K562 (cell line): ENCODE measurements around the gene LRRC49. TPM values are rescaled to one million over a fixed set of nuclear protein-coding genes. Genes with fewer than 3 reads are reported as not detected.

Source experiments
- ATAC-seq: fragments of 200-7000 bp; cut with Tn5 transposase; 3 replicates; pipeline ENCODE4 v1.9.1; 2020; ENCODE audit warnings: moderate library complexity
- BruUV-seq: library from RNA; stranded (reverse); fragments of 400-500 nt; replicated peaks from 2 replicates; lab custom pipeline; 2021; lab: Mats Ljungman, UMichigan
- CTCF ChIA-PET: fragments of 300-600 bp; formaldehyde crosslinking; extraction: SDS; loops from one replicate; lab custom pipeline; 2021; ENCODE audit warnings: low intra/inter-chr PET ratio; lab: Yijun Ruan, JAX
- POLR2A ChIA-PET: fragments of 300-600, 350-650 bp; sonication (Branson Sonifier 250); formaldehyde crosslinking; extraction: SDS; loops from one replicate; lab custom pipeline; 2021; ENCODE audit warnings: antibody characterized with exemption, inconsistent platforms; lab: Yijun Ruan, JAX
- DNase-seq, 4 experiments: peaks; one replicate each; pipeline versions ENCODE4 v3.0.0 to v3.0.0-alpha.2; 2011 to 2018; ENCODE audit warnings: low spot score in 3 of 4, mixed read lengths in 3 of 4; ENCODE audit errors: extremely low read depth in 1 of 4
- FAIRE-seq: peaks from 2 replicates; lab custom pipeline; 2011; peaks lifted over from hg19 to GRCh38; lab: Jason Lieb, UNC
- H2AFZ ChIP-seq: 2 replicates; pipeline ENCODE4 v1.6.0; 2011; ENCODE audit warnings: low read depth, low read length, control low read depth, inconsistent platforms
- H3K27ac ChIP-seq: fragments of 200-600 bp; 3 replicates; pipeline ENCODE4 v1.8.0; 2011; ENCODE audit warnings: low read depth, mild to moderate bottlenecking, control low read depth, inconsistent platforms, low read length, moderate library complexity, mixed read lengths; ENCODE audit errors: extremely low read depth
- H3K27me3 ChIP-seq, 2 experiments: fragments of 300-600 bp in 1 of 2; 2 replicates in 1 of 2; 3 replicates in 1 of 2; pipeline versions ENCODE4 v1.6.0 to v1.8.0; 2011; ENCODE audit warnings: inconsistent platforms in 2 of 2, low read length in 2 of 2, mild to moderate bottlenecking in 1 of 2, mixed read lengths in 1 of 2, moderate library complexity in 1 of 2; ENCODE audit not compliant: control insufficient read depth in 2 of 2, insufficient read depth in 2 of 2
- H3K36me3 ChIP-seq: fragments of 300-600 bp; 3 replicates; pipeline ENCODE4 v1.8.0; 2011; ENCODE audit warnings: mild to moderate bottlenecking, low read length, inconsistent platforms; ENCODE audit not compliant: control insufficient read depth, insufficient read depth
- H3K4me1 ChIP-seq, 2 experiments: fragments of 200-600 bp in 1 of 2; replicated peaks in 1 of 2; 2 replicates in 1 of 2; 3 replicates in 1 of 2; pipeline versions ENCODE4 v1.5.1 to v1.8.0; 2011; ENCODE audit warnings: inconsistent platforms in 2 of 2, low read length in 2 of 2, mild to moderate bottlenecking in 1 of 2, mixed read lengths in 1 of 2, moderate library complexity in 1 of 2; ENCODE audit not compliant: control insufficient read depth in 2 of 2, insufficient read depth in 2 of 2
- H3K4me2 ChIP-seq: 2 replicates; pipeline ENCODE4 v1.6.1; 2011; ENCODE audit warnings: low read length, control low read depth, inconsistent platforms, mixed read lengths; ENCODE audit not compliant: insufficient read depth
- H3K4me3 ChIP-seq: fragments of 200-600 bp; sonication (generic), shearing (Covaris generic); 2 replicates; pipeline ENCODE4 v1.5.1; 2016; ENCODE audit warnings: control low read depth, inconsistent platforms
- H3K79me2 ChIP-seq: fragments of 200-600 bp; 3 replicates; pipeline ENCODE4 v1.8.0; 2011; ENCODE audit warnings: low read length, inconsistent platforms; ENCODE audit not compliant: control insufficient read depth, insufficient read depth
- H3K9ac ChIP-seq, 2 experiments: 2 replicates each; pipeline versions ENCODE4 v1.6.0 to v1.6.1; 2011; ENCODE audit warnings: low read depth in 2 of 2, low read length in 2 of 2, control low read depth in 1 of 2, inconsistent platforms in 1 of 2, mild to moderate bottlenecking in 1 of 2, mixed read lengths in 1 of 2; ENCODE audit not compliant: insufficient read depth in 1 of 2
- H3K9me1 ChIP-seq: one replicate; pipeline ENCODE4 v1.6.0; 2011; ENCODE audit warnings: inconsistent platforms, mild to moderate bottlenecking, low read length, moderate library complexity; ENCODE audit not compliant: control insufficient read depth, insufficient read depth
- H3K9me3 ChIP-seq: replicated peaks from 2 replicates; pipeline ENCODE4 v1.5.1; 2011; ENCODE audit warnings: low read depth, low read length, inconsistent platforms; ENCODE audit not compliant: control insufficient read depth, insufficient read depth
- H4K20me1 ChIP-seq: replicated peaks from 2 replicates; pipeline ENCODE4 v1.6.1; 2011; ENCODE audit warnings: low read length, inconsistent platforms, mixed read lengths; ENCODE audit not compliant: control insufficient read depth, insufficient read depth
- MEF2A ChIP-seq: IDR thresholded peaks from 2 replicates; pipeline ENCODE4 v1.6.1; 2011; ENCODE audit warnings: low read depth, mild to moderate bottlenecking, low read length, moderate library complexity; ENCODE audit not compliant: control insufficient read depth
- SAFB ChIP-seq: fragments of 200-400 bp; formaldehyde crosslinking; IDR thresholded peaks from 2 replicates; pipeline ENCODE4 v1.6.1; 2017; ENCODE audit warnings: low read depth, low read length, borderline replicate concordance
- WGBS: fragments of 100-300 bp; shearing (Covaris generic); methylation state at CpG from one replicate; pipeline ENCODE4 v1.1.6; 2016; ENCODE audit warnings: low coverage, mixed read lengths; ENCODE audit not compliant: insufficient coverage; ENCODE audit errors: missing lambda C conversion rate; 5-methylcytosine and 5-hydroxymethylcytosine counted together
- in situ Hi-C: fragments of 300-500 bp; cut with MboI; formaldehyde crosslinking; loops from 4 replicates; pipeline ENCODE4 v1.15.0; 2018; ENCODE audit warnings: inconsistent platforms, mixed read lengths
- intact Hi-C: fragments of 100-400 bp; cut with micrococcal nuclease; formaldehyde crosslinking; loops from 2 replicates; pipeline ENCODE4 v1.14.2; 2022
- polyA plus RNA-seq, 8 experiments: library from polyadenylated mRNA; depleted of rRNA in 4 of 8; stranded (reverse) in 5 of 8; unstranded in 3 of 8; fragments of >200 nt; fragmentation: Nextera tagmentation in 2 of 8; fragmentation: Illumina TruSeq in 1 of 8; extraction: Ambion mirVana in 2 of 8; extraction: Trizol in 1 of 8; gene quantifications; 2 replicates each; pipeline versions ENCODE4 v1.2.1 to v1.2.3, GENCODE V29; 2011 to 2014; ENCODE audit warnings: inconsistent platforms in 1 of 8, missing spikeins in 1 of 8
- total RNA-seq, 7 experiments: library from RNA; depleted of rRNA in 6 of 7; stranded (reverse); fragments of >200 nt in 6 of 7; fragmentation: Illumina TruSeq in 2 of 7; extraction: Trizol in 2 of 7; gene quantifications; 2 replicates each; pipeline versions ENCODE4 v1.2.1 to v1.2.3, GENCODE V29; 2011 to 2021; ENCODE audit warnings: low replicate concordance in 1 of 7
- TF ChIP-seq, protein P1 (sequence below): fragments of 250-450 bp; sonication (Bioruptor Pico); IDR thresholded peaks from 2 replicates; pipeline ENCODE4 v1.5.0; 2021; ENCODE audit warnings: mild to moderate bottlenecking, borderline replicate concordance
- TF ChIP-seq, protein P2 (sequence below): sonication (generic); formaldehyde crosslinking; IDR thresholded peaks from 2 replicates; pipeline ENCODE4 v1.8.1; 2023; ENCODE audit warnings: mild to moderate bottlenecking, missing genetic modification reagents, moderate library complexity
- TF ChIP-seq, protein P3 (sequence below), 2 experiments: fragments of 450-650 bp in 1 of 2; sonication (generic) in 1 of 2; formaldehyde crosslinking in 1 of 2; IDR thresholded peaks; 2 replicates each; pipeline versions ENCODE4 v1.7.1 to v1.9.0; 2016 to 2022; ENCODE audit warnings: inconsistent platforms in 1 of 2, mild to moderate bottlenecking in 1 of 2, missing genetic modification reagents in 1 of 2
- TF ChIP-seq, protein P4 (sequence below): sonication (generic); formaldehyde crosslinking; IDR thresholded peaks from 2 replicates; pipeline ENCODE4 v1.8.0; 2022; ENCODE audit warnings: mild to moderate bottlenecking, missing genetic modification reagents

Gene LRRC49
- total and polyA plus RNA-seq, 9 of the 15 experiments (the other 6 are each of a cell fraction or from before 2014, with no cell fraction given) = 0.32 TPM; not detected in 8

DNA sequence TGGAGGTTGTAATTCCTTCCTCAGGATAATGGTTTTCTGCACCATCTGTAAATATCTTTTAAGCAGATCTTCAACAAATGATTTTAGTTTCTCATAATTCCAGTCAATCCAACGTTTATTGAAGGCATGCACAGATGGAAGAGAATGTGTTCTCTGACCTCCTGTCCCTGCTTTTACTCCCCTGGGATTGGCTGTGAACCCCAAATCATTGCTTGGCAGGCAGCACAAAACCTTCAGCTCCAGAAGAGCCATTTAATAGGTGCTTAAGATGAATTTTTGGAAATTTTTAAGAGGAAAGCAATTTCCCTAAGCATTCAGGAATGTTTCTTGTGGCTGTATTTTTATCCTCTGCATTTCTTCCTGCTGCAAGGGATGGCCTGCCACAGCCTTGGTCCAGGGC lies 197.2 kb downstream of the LRRC49 start:
- POLR2A ChIA-PET = no interaction called here
- no peak for FAIRE-seq
- in situ Hi-C loops = no loop called here
- TF ChIP-seq, protein P1, sequence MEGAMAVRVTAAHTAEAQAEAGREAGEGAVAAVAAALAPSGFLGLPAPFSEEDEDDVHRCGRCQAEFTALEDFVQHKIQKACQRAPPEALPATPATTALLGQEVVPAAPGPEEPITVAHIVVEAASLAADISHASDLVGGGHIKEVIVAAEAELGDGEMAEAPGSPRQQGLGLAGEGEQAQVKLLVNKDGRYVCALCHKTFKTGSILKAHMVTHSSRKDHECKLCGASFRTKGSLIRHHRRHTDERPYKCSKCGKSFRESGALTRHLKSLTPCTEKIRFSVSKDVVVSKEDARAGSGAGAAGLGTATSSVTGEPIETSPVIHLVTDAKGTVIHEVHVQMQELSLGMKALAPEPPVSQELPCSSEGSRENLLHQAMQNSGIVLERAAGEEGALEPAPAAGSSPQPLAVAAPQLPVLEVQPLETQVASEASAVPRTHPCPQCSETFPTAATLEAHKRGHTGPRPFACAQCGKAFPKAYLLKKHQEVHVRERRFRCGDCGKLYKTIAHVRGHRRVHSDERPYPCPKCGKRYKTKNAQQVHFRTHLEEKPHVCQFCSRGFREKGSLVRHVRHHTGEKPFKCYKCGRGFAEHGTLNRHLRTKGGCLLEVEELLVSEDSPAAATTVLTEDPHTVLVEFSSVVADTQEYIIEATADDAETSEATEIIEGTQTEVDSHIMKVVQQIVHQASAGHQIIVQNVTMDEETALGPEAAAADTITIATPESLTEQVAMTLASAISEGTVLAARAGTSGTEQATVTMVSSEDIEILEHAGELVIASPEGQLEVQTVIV (CRISPR knock-in tag) = no peak
- TF ChIP-seq MEF2A = no peak
- TF ChIP-seq, protein P2, sequence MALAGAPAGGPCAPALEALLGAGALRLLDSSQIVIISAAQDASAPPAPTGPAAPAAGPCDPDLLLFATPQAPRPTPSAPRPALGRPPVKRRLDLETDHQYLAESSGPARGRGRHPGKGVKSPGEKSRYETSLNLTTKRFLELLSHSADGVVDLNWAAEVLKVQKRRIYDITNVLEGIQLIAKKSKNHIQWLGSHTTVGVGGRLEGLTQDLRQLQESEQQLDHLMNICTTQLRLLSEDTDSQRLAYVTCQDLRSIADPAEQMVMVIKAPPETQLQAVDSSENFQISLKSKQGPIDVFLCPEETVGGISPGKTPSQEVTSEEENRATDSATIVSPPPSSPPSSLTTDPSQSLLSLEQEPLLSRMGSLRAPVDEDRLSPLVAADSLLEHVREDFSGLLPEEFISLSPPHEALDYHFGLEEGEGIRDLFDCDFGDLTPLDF (CRISPR knock-in tag) = no peak
- TF ChIP-seq, protein P3, sequence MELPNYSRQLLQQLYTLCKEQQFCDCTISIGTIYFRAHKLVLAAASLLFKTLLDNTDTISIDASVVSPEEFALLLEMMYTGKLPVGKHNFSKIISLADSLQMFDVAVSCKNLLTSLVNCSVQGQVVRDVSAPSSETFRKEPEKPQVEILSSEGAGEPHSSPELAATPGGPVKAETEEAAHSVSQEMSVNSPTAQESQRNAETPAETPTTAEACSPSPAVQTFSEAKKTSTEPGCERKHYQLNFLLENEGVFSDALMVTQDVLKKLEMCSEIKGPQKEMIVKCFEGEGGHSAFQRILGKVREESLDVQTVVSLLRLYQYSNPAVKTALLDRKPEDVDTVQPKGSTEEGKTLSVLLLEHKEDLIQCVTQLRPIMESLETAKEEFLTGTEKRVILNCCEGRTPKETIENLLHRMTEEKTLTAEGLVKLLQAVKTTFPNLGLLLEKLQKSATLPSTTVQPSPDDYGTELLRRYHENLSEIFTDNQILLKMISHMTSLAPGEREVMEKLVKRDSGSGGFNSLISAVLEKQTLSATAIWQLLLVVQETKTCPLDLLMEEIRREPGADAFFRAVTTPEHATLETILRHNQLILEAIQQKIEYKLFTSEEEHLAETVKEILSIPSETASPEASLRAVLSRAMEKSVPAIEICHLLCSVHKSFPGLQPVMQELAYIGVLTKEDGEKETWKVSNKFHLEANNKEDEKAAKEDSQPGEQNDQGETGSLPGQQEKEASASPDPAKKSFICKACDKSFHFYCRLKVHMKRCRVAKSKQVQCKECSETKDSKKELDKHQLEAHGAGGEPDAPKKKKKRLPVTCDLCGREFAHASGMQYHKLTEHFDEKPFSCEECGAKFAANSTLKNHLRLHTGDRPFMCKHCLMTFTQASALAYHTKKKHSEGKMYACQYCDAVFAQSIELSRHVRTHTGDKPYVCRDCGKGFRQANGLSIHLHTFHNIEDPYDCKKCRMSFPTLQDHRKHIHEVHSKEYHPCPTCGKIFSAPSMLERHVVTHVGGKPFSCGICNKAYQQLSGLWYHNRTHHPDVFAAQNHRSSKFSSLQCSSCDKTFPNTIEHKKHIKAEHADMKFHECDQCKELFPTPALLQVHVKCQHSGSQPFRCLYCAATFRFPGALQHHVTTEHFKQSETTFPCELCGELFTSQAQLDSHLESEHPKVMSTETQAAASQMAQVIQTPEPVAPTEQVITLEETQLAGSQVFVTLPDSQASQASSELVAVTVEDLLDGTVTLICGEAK (IDR thresholded peaks at IDR 0.05) = no peak
- TF ChIP-seq, protein P3 (CRISPR knock-in tag; IDR thresholded peaks at IDR 0.05) = no peak
- no peak for TF ChIP-seq SAFB
- TF ChIP-seq, protein P4, sequence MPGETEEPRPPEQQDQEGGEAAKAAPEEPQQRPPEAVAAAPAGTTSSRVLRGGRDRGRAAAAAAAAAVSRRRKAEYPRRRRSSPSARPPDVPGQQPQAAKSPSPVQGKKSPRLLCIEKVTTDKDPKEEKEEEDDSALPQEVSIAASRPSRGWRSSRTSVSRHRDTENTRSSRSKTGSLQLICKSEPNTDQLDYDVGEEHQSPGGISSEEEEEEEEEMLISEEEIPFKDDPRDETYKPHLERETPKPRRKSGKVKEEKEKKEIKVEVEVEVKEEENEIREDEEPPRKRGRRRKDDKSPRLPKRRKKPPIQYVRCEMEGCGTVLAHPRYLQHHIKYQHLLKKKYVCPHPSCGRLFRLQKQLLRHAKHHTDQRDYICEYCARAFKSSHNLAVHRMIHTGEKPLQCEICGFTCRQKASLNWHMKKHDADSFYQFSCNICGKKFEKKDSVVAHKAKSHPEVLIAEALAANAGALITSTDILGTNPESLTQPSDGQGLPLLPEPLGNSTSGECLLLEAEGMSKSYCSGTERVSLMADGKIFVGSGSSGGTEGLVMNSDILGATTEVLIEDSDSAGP (CRISPR knock-in tag) = no peak

More for the DNA sequence above, 197.2 kb downstream of the LRRC49 start:
- no peak overlapping the region for H3K4me3 ChIP-seq
- WGBS = 0% methylated on average over 1 of the region's 1 CpG
- H3K4me2 ChIP-seq = no peak overlapping the region
- no peaks in the 10 kb centered on the region for H3K27me3 ChIP-seq
- ATAC-seq = no peak
- no peaks in the 10 kb centered on the region for H3K36me3 ChIP-seq
- no peak for DNase-seq
- H2AFZ ChIP-seq = no peak overlapping the region
- H3K9ac ChIP-seq = no peak overlapping the region
- no peaks in the 10 kb centered on the region for H4K20me1 ChIP-seq
- no peaks in the 10 kb centered on the region for H3K4me1 ChIP-seq
- H3K9me3 ChIP-seq = no peaks in the 10 kb centered on the region
- CTCF ChIA-PET = no interaction called here
- no peaks in the 10 kb centered on the region for H3K79me2 ChIP-seq
- intact Hi-C loops = no loop called here
- H3K9me1 ChIP-seq = no peaks in the 10 kb centered on the region
- no TSS peak for BruUV-seq
- H3K27ac ChIP-seq = no peak overlapping the region
